ENCODE results near the gene BCCIP.
A peak's percentile ranks its signal among the peaks of the same experiment; 100 is the strongest.

Gene BCCIP

GRCh38 chr10:125822878-125823662 is at the start of gene BCCIP, which contains the start of gene UROS:
Gene BCCIP (plus strand): TSS chr10:125823546. CDS start chr10:125823558, 12 bp downstream.
Gene UROS (minus strand): TSS chr10:125823258. CDS start chr10:125816499, 6,759 bp downstream.
- DNase-seq, result peak; percentile 80 to 84 (median 82)

- no peak for DNase-seq
Observed at GRCh38 chr10:125773687-125774543, 49.4 kb upstream of the BCCIP start.

- DNase-seq, result no peak
Observed at GRCh38 chr10:125774581-125775191, 48.7 kb upstream of the BCCIP start.

- no peak for DNase-seq
Observed at GRCh38 chr10:125775491-125776106, 47.7 kb upstream of the BCCIP start, which contains the start of gene MMP21. Gene MMP21 (minus strand): TSS chr10:125775821. CDS start chr10:125775821, 0 bp downstream.

GRCh38 chr10:125777806-125778205 is 45.5 kb upstream of the BCCIP start:
- no peak for DNase-seq

GRCh38 chr10:125778556-125778955 is 44.8 kb upstream of the BCCIP start:
- no peak for DNase-seq

GRCh38 chr10:125779403-125780327 is 43.7 kb upstream of the BCCIP start:
- no peak for DNase-seq

GRCh38 chr10:125781374-125781773 is 42.0 kb upstream of the BCCIP start:
- DNase-seq, result no peak

- DNase-seq, result no peak
Observed at GRCh38 chr10:125782054-125782453, 41.3 kb upstream of the BCCIP start.

GRCh38 chr10:125782616-125783015 is 40.7 kb upstream of the BCCIP start:
- no peak for DNase-seq

GRCh38 chr10:125783408-125783807 is 39.9 kb upstream of the BCCIP start:
- no peak for DNase-seq

- no peak for DNase-seq
Observed at GRCh38 chr10:125783957-125784356, 39.4 kb upstream of the BCCIP start.

GRCh38 chr10:125785791-125786190 is 37.6 kb upstream of the BCCIP start:
- DNase-seq, result no peak

- DNase-seq, result no peak
Observed at GRCh38 chr10:125788156-125789034, 35.0 kb upstream of the BCCIP start.

- no peak for DNase-seq
Observed at GRCh38 chr10:125792342-125793300, 30.7 kb upstream of the BCCIP start.

GRCh38 chr10:125795128-125795527 is 28.2 kb upstream of the BCCIP start:
- no peak for DNase-seq

- DNase-seq, result no peak
Observed at GRCh38 chr10:125795637-125796190, 27.6 kb upstream of the BCCIP start.

GRCh38 chr10:125797424-125797823 is 25.9 kb upstream of the BCCIP start:
- DNase-seq, result no peak

Data from activated naive CD4-positive, alpha-beta T cell (primary cell).